Activated T-helper 1 cell treated with Interleukin-2 at 50 U/mL for 16 hours (primary cell): Measurements from ENCODE around the gene LAMA3.
A peak's percentile ranks its signal among the peaks of the same experiment; 100 is the strongest.

Source experiments
- DNase-seq: peaks from one replicate; pipeline ENCODE4 v3.0.0-alpha.2; 2020; ENCODE audit warnings: low read depth

The LAMA3 gene

GRCh38 chr18:23824669-23825068 is 135.4 kb downstream of the LAMA3 start:
- no peak for DNase-seq

- no peak for DNase-seq
These were observed 136.2 kb downstream of the LAMA3 start for GRCh38 chr18:23825496-23825895.

- DNase-seq: no peak
These were observed 136.7 kb downstream of the LAMA3 start for GRCh38 chr18:23825978-23826405.

GRCh38 chr18:23826850-23827620 is 137.8 kb downstream of the LAMA3 start:
- DNase-seq: no peak

GRCh38 chr18:23827681-23828080 is 138.4 kb downstream of the LAMA3 start:
- no peak for DNase-seq

GRCh38 chr18:23828426-23828825 is 139.2 kb downstream of the LAMA3 start:
- peak; percentile 7 for DNase-seq

GRCh38 chr18:23832911-23833310 is 143.7 kb downstream of the LAMA3 start:
- DNase-seq: no peak

- DNase-seq: no peak
These were observed 144.5 kb downstream of the LAMA3 start for GRCh38 chr18:23833714-23834113.

GRCh38 chr18:23835091-23835490 is 145.8 kb downstream of the LAMA3 start:
- DNase-seq: no peak

GRCh38 chr18:23835506-23835905 is 146.3 kb downstream of the LAMA3 start:
- DNase-seq: no peak

- no peak for DNase-seq
These were observed 148.3 kb downstream of the LAMA3 start for GRCh38 chr18:23837591-23837990.

GRCh38 chr18:23838233-23838632 is 149.0 kb downstream of the LAMA3 start:
- no peak for DNase-seq

GRCh38 chr18:23838801-23839366 is 149.6 kb downstream of the LAMA3 start:
- no peak for DNase-seq

GRCh38 chr18:23842305-23842704 is 153.1 kb downstream of the LAMA3 start:
- no peak for DNase-seq

GRCh38 chr18:23844991-23845680 is 155.9 kb downstream of the LAMA3 start:
- DNase-seq: no peak

- no peak for DNase-seq
These were observed 156.9 kb downstream of the LAMA3 start for GRCh38 chr18:23845988-23846630.

- DNase-seq: no peak
These were observed 158.2 kb downstream of the LAMA3 start for GRCh38 chr18:23847321-23847986.

- no peak for DNase-seq
These were observed 159.9 kb downstream of the LAMA3 start for GRCh38 chr18:23849141-23849540.

GRCh38 chr18:23850215-23850614 is 161.0 kb downstream of the LAMA3 start:
- no peak for DNase-seq

- no peak for DNase-seq
These were observed 162.3 kb downstream of the LAMA3 start for GRCh38 chr18:23851470-23852002.

- no peak for DNase-seq
These were observed 163.2 kb downstream of the LAMA3 start for GRCh38 chr18:23852236-23853045.
